Activated effector memory CD4-positive, alpha-beta T cell treated with anti-CD3 and anti-CD28 coated beads, Interleukin-2, amount 50 U/mL, for 16 hours (primary cell): ENCODE results near the gene ZFPM1.
"Not testable (repeated sequence)": the region's sequence is repeated elsewhere in the genome, so short reads cannot be mapped to it uniquely, and the experiment has no call there.

Experiments
- DNase-seq: peaks from one replicate; pipeline ENCODE4 v3.0.0-alpha.2; 2020

The ZFPM1 gene

DNA sequence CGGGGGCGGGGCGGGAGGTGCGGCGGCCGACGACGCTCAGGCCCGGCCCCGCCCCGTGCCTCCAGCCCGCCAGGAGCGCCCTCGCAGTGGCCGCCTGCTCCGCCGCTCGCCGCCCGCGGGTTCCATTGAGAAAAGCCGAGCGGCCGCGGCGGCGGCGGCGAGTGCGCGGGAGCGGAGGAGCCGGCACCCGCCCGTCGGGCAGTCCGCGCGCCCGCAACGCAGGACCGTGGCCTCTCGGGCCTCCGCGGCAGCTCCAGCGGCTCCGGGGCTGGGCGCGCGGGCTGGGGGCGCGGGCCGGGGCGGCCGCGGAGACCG is at the start of gene ZFPM1:
ZFPM1 (plus strand) TSS at position 64 of the 315 bp plus-strand sequence. CDS start 359 bp downstream, outside the sequence.
- no peak for DNase-seq

- DNase-seq = no peak
These were observed 49.1 kb upstream of the ZFPM1 start for GRCh38 chr16:88403794-88404581.

GRCh38 chr16:88404769-88405168 is 48.3 kb upstream of the ZFPM1 start:
- no peak for DNase-seq

DNA sequence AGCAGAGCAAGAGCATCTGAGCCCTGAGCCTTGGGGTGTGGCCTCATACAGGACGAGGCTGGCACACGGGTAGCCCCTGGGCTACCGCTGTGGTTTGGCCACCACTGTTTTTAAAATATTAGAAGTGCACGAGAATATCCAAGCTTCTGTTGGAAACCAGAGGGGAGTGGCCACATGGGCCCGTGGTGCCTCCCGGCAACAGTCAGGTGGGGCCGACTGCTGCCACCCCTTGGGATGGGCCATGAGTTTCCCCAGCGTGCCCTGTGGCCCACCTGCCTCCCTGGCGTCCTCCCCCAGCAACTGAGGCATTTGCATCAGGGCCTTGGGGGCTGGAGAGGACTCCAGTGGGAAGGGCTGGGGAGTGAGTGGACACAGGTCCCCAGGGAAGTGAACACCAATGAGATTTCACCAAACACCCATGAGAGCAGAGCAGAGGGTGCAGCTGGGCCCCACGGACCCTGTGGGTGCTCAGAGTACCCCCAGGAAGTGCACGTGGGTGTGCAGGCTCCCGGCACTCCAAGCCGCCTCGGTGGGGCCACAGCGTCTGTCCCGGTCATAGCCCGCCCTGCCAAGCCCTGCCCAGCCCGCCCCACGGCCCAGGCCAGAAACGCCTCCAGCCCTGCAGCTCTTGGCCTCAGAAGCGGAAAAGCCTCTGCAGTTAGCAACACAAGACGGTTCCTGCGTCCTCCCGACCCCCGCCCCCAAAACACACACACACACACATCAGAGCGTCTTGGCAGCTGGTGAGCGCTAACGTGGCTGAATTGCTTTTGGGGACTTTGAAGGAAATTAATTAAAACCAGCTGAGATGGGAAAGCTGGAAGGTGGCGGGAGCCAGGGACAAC is 47.6 kb upstream of the ZFPM1 start:
- DNase-seq = no peak

GRCh38 chr16:88406096-88407041 is 46.7 kb upstream of the ZFPM1 start:
- no peak for DNase-seq

- no peak for DNase-seq
These were observed 46.0 kb upstream of the ZFPM1 start for GRCh38 chr16:88407042-88407420.

GRCh38 chr16:88407807-88408206 is 45.3 kb upstream of the ZFPM1 start:
- no peak for DNase-seq

GRCh38 chr16:88408561-88409142 is 44.4 kb upstream of the ZFPM1 start:
- DNase-seq = no peak

GRCh38 chr16:88409296-88410065 is 43.6 kb upstream of the ZFPM1 start:
- no peak for DNase-seq

- not testable (repeated sequence) for DNase-seq
These were observed 42.6 kb upstream of the ZFPM1 start for GRCh38 chr16:88410297-88410968.

- no peak for DNase-seq
These were observed 41.0 kb upstream of the ZFPM1 start for GRCh38 chr16:88411951-88412576.

- no peak for DNase-seq
These were observed 40.3 kb upstream of the ZFPM1 start for GRCh38 chr16:88412766-88413165.

DNA sequence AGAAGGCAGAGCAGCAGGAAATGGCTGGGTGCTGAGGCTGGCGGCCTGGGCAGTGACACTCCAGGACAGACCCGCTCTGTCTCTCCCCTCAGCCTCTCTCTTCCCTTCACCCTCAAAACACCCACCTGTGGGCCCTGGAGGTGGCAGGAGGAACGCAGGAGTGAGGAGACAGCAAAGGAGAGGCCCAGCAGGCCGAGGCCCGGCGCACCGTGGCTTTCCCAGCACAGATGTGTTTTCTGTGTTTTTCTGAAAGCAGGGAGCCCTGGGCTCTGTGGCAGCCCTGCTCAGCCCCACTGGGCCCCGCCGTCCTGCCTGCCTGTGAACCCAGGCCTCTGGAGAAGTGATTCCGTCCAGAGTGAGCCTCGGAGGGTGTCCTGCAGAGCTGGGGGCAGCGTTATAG is 39.8 kb upstream of the ZFPM1 start:
- DNase-seq = no peak

DNA sequence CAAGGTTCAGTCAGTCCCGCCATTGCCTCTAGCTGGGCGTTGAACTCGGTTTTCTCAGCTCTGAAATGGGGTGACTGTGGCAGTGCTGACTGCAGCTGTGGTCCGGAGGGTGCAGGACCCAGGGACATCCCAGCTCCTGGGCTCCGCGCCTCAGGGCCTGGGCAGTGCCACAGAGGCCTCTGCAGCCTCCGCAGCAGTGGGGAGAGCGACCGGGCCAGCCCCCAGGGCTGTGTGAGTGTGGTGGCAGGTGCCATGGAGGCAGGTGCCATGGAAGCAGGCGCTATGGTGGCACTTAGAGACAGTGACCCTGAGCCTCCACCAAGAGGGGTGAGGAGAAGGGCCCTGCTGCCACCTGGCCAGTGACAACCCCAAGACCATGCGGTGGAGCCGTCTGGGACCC is 39.4 kb upstream of the ZFPM1 start:
- DNase-seq = no peak

- no peak for DNase-seq
These were observed 38.3 kb upstream of the ZFPM1 start for GRCh38 chr16:88414521-88415380.

- no peak for DNase-seq
These were observed 37.7 kb upstream of the ZFPM1 start for GRCh38 chr16:88415381-88415705.

- DNase-seq = no peak
These were observed 37.3 kb upstream of the ZFPM1 start for GRCh38 chr16:88415713-88416323.

- no peak for DNase-seq
These were observed 36.4 kb upstream of the ZFPM1 start for GRCh38 chr16:88416686-88417085.

DNA sequence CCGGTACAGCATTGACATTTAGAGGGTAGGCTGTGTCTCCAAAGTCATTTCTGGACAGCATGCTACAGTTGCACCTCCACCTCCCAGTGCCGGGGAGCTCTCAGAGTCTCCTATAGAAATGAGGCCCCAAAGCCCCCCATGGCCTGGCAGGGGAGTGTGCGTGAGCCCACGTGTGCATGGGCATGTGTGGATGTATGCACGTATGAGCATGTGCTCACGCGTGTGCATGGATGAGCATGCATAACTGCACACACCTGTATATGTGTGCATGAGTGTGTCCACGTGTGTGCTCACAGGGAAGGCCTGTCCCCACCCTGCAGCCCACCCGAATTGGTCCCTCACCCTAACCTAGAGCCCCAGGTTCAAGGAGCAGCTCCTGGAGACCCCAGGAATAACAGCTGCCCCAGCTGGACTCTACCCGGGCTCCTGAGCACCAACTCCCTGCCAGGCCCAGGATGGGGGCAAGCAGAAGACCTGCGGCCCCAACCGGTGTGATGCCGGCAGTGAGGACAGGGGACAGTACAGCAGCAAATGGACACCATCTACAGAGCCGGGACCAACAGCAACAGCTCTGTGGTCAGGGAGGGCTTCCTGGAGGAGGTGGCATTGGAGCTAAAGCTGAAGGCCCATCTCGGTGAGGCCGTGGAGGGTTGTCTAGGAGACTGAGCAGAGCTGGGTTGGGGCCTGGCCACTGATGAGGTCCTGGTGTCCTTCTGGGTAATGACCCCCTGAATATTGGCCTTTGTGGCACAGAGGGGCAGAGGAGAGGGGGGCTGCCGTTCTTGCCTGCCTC is 35.2 kb upstream of the ZFPM1 start:
- no peak for DNase-seq
